ENCODE results near the gene ARHGAP18.
"Not testable (repeated sequence)": the region's sequence is repeated elsewhere in the genome, so short reads cannot be mapped to it uniquely, and the experiment has no call there.

The ARHGAP18 gene

DNA sequence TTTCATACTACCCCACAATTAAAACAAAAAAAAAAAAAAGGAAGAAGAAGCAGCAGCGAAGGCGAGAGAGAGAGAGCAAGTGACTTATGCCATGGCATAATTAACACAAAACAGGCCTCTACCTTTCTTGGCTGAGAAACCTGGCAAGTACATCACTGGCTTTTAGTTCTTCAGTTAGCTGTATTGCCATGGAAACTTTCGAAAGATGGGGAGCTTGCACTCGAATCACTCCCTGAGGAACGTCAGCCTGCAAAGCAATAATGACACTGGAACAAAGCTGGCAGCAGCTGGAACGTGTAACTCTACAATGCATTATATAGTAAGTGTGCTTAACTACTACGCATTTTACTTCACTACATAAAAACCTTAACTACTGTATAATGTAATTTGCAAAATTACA lies 126.1 kb downstream of the ARHGAP18 start:
- DNase-seq (ENCODE audit: low read depth): no peak

DNA sequence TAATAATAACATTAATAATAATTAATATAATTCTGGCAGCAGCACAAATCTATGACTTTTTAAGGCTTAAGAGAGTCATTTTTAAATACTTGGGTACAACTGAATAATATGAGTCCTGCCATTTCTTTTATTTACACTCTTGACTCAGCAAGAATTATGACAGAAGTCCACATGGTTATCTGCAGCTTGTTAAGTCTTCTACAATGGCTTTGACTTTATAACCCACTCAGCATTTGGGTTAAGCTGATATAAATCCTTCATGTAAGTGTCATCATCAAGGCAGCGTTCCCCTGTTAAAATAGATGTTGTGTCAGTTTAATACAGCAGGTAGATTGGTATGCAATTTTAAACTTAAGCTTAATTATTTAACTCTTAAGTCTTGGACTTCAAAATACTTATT lies 131.7 kb downstream of the ARHGAP18 start:
- no peak for DNase-seq (ENCODE audit: low read depth)

DNA sequence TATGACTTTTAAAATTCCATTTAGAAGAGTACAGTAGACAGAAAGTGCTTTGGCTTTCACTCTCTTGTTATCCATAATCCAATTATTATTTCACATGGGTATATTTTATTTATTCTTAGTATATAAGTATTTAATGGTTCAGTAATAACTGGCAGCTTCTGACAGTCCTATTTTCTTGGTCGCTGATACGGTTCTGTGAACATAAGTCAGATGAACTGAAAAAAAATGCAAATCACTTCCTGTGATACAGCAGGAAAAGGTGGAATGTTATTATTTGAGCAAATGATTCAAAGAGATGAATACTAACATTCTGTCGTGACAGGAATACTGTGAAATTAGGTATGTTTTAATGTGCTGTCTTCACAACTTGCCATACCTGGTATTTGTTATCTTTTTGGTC lies 132.3 kb downstream of the ARHGAP18 start:
- DNase-seq (ENCODE audit: low read depth): no peak

DNA sequence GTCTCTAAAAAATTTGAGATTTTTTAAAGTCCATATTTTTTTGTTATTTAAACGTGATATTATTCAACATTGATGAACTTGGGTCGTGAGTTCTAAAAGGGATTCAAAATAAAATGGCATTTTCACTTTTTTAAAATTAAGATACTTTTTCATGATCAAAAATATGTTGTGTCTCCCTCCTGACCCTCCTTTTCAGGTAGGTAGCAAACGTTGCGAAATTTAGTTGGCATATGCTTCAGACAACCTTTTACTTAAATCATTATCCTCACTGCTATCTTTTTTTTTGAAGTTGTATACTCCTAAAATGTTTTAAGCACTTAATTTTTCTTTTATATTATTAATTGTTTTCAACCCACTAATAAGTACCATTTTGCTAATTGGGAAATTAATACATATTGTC lies 133.5 kb downstream of the ARHGAP18 start:
- no peak for DNase-seq (ENCODE audit: low read depth)

DNA sequence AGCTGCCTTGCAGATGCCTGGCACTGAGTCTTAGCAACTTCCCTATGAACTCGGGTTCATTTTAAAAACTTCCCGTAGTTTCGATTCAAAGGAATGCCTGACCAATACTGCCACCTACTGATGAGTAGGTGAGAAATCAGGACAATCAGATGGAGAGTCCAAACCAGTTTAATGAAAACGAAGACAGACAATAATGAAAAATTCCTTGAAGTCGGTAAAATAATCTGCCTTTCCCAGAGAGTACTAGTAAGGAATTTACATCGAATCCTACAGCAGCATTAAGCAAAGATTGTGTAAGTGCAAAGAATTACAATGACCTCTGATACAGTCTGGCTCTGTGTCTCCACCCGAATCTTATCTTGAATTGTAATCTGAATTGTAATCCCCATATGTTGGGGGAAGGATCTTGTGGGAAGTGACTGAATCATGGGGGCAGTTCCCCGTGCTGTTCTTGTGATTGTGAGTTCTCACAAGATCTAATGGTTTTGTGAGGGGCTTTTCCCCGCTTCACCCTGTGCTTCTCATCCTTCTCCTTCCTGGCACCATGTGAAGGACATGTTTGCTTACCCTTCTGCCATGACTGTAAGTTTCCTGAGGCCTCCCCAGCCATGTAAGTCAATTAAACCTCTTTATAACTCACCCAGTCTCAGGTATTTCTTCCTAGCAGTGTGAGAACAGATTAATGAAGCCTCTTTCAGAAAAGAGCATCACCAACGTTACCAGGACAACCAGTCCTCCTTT lies 134.4 kb downstream of the ARHGAP18 start:
- DNase-seq (ENCODE audit: low read depth): no peak

DNA sequence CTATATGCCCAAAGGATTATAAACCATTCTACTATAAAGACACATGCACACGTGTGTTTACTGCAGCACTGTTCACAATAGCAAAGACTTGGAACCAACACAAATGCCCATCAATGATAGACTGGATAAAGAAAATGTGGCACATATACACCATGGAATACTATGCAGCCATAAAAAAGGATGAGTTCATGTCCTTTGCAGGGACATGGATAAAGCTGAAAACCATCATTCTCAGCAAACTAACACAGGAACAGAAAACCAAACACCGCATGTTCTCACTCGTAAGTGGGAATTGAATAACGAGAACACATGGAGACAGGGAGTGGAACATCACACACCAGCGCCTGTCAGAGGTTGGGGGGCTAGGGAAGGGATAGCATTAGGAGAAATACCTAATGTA lies 135.4 kb downstream of the ARHGAP18 start:
- DNase-seq (ENCODE audit: low read depth): not testable (repeated sequence)

DNA sequence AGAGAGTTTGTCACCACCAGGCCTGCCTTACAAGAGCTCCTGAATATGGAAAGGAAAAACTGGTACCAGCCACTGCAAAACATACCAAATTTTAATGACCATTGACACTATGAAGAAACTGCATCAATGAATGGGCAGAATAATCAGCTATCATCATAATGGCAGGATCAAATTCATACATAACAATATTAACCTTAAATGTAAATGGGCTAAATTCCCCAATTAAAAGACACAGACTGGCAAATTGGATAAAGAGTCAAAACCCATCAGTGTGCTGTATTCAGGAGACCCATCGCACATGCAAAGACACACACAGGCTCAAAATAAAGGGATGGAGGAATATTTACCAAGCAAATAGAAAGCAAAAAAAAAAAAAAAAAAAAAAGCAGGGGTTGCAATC lies 139.0 kb downstream of the ARHGAP18 start:
- DNase-seq (ENCODE audit: low read depth): not testable (repeated sequence)

DNA sequence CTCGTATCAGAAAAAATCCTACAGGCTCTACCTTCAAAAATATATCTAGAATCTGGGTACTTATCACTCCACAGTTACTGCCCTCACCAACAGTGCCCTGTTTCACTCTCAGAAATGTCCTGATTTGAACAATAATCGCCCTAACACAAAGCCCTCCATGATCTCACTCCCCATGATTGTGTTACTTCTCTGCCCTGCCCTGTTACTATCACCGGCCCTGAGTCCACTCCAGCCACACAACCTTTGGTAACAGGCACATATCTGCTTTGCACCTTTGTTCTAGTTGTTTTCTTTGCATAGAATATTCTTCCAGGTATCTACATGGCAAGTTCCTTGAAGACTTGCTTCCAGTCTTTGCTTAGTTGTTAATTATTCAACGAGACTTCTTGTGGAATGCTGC lies 142.0 kb downstream of the ARHGAP18 start:
- no peak for DNase-seq (ENCODE audit: low read depth)

DNA sequence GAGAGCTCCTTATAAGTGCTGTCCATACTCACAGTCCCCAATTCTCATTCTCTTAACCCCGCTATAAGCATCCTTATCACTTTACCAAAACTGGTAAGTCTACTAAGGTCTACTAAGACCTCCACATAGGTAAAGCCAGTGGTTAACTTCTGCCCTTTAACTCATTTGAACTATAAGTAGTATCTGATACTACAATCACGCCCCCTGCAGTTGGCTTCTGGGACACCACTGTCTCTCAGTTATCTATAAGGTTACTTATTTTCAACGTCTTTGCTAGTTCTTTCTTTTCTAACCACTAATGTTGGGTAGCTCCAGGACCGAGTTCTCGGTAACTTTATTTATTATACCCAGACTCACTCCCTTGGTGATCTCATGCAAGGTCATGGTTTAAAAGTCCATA lies 142.6 kb downstream of the ARHGAP18 start:
- DNase-seq (ENCODE audit: low read depth): no peak

DNA sequence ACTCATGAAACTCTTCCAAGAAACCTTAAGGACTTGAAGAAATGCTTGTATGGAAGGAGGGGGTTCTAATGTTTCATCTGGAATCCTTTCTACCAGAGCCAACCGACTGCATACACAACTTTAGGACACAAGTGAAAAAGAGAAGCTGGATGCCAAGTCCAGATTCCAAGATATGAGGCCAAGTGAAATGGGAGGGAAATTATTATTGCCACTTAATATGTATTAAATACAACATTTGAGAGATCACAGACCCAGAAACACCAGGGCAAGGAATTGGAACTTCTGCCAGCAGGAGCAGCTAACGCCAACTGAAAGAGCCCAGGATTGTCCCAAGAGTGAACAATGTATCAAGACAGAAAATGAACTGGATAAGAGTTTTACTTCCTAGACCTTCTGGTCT lies 144.2 kb downstream of the ARHGAP18 start:
- DNase-seq (ENCODE audit: low read depth): no peak

DNA sequence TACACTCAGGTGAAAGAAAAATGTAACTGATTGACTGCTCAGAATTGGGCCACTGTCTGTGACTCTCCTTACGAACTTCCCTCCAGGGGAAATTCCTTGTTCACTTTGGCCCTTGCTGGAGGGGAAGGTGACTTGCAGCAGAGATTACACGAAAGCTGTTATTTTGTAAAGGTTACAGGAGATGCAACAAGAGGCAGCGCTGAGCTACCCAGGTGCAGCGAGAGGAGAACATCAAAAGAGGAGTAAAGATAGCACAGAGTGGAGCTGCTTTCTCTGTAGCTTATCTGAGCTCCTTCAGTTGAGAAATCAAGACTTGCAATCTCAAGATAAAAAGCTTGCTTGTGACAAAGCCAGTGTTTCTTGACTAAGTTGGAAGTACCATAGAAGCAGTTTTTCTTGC lies 144.6 kb downstream of the ARHGAP18 start:
- no peak for DNase-seq (ENCODE audit: low read depth)

DNA sequence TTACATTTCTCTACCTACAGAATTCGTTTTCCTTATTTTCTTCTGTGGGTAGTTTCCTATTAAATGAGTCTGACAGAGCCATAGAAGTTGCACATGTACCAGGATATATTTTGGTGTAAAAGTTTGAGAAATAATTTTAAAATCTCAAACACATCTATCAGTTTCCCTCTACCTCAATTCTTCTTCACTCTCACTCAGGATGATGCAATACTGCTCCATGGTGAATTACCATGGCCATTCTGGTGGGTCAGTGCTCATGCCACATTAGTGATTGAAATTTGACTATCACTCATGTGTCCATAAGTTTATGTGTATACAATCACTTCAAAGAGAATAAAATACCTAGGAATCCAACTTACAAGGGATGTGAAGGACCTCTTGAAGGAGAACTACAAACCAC lies 151.7 kb downstream of the ARHGAP18 start:
- no peak for DNase-seq (ENCODE audit: low read depth)

DNA sequence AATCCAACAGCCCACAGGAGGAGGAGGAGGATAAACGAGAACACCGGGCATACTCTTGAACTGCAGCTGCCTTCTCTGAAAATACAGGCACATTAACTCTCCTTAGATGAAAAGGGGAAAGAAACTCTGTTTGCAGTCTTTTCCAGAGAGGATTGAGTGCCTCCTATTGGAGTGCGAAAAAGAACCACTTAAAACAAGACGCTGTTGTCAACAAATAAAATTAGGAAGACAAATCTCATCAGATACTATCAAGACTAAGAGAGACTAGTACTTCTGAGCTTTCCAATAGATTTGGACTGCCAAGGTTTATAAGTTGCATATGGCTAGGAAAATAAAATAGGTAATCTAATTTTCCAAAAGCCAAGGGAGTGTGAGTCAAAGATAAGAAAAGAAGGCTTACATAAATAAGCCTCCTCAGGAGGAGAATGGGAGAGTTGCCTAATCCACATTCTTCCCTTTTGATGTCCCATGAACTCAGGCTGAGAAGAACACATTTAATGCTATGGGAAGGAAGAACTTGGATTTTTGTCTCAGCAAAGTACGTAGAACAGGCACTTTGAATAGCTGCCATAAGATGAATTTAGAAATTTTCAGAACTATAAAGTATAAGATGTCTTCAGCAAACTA lies 154.7 kb downstream of the ARHGAP18 start:
- DNase-seq (ENCODE audit: low read depth): no peak

DNA sequence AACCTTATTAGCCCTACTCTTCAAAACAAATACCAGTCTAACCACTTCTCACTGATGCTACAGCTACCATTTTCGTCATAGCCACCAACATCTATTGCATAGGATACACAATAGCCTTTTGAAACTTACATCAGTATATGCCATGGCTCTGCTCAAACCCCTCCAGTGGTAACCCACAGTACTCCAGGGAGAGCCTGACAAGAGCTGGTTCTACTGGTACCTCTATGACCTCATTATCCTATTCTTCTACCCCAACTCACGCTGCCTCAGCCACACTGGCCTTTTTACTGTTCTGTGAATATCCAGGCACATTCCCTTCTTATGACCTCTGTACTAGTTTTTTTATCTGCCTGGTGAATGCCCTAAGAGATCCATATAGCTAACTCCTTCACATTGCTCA lies 157.6 kb downstream of the ARHGAP18 start:
- no peak for DNase-seq (ENCODE audit: low read depth)

DNA sequence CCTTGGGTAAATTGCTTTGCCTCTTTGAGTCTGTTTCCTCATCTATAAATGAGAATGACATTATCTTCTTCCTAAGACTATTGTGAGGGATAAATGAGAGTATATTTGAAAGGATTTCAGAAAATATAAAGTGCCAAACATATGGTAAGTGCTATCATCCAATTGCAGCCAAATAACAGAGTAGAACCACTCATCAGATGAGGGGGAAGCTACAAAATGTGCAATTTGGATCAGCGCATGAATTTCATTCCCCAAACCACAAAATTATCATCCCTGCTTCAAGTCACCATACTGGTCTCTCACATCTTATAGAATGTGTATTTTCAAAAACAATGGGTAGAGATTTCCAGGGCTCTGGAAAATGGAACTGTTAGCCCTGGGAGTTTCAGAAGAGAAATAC lies 158.5 kb downstream of the ARHGAP18 start:
- DNase-seq (ENCODE audit: low read depth): no peak

DNA sequence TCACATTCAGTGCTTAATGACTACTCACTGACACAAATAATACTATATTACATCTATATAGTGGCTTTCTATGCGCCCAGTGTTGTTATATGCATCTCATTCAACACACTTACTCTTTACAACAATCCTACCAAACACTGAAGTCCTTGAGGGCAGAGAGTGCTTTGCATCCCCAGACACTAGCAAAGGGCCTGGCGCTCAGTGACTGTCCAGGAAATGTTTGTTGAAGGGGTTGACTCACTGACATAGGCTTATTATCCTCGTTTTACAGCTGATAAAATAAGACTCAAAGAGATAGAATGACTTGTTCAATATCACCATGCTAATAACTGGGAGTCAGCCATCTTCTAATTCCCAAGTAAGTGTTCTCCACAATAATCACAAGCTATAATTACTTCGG lies 163.3 kb downstream of the ARHGAP18 start:
- DNase-seq (ENCODE audit: low read depth): no peak

DNA sequence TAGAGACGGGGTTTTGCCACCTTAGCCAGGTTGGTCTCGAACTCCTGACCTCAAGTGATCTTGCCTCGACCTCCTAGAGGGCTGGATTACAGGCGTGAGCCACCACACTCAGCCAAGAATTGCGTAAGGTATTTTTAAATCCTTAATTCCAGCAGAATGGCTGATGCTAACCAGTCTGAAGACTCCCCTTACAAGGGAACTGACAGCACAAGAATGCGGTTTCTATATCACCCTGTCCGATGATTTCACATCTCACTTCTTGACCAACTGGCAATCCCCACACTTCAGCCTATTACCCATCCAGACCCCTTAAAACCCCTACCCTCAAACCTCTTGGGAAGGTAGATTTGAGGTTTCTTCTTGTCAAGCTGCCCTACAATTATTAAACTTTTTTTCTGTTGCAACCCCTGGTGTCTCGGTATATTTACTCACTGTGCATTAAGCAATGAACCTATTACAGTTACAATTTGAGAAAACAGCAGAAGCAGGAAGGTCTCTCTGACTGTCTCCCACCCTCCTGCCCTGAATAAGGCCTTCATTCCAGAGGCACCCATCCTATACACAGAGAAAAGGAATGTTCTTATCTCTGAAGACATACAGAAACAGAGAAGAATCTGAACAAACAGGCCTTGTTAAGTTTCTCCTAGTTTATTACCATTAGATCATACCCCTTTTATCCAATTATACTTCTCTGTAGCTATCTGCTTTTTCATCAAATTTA lies 164.9 kb downstream of the ARHGAP18 start:
- DNase-seq (ENCODE audit: low read depth): no peak

DNA sequence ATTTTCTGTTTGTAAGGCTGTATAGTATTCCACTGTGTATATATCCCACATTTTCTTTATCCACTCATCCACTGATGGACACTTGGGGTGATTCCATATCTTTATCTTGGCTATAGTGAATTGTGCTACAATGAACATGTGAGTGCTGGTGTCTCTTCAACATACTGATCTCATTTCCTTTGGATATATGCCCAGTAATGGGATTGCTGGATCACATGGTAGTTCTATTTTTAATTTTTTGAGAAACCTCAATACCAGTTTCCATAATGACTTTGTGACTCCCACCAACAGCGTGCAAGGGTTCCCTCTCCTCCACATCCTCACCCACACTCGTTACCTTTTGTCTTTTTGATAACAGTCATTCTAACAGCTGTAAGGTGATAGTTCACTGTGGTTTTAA lies 166.0 kb downstream of the ARHGAP18 start:
- no peak for DNase-seq (ENCODE audit: low read depth)

DNA sequence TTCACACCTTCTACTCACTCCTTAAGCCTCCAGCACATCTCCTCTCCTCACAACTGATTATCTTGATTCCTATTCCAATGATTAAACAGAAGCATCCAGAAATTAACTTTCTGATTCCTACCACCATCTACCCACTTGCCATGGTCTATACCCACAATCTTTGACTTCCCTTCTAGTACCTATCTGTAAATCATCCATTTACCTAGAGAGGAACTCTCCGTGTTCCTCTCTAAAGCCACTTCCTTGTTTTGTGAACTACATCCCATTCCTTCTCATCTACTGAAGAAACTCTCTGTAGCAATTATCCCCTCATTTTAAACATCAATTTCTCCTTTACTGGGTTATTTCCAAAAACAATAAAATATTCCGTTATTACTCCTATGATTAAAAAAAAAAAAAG lies 167.3 kb downstream of the ARHGAP18 start:
- no peak for DNase-seq (ENCODE audit: low read depth)

DNA sequence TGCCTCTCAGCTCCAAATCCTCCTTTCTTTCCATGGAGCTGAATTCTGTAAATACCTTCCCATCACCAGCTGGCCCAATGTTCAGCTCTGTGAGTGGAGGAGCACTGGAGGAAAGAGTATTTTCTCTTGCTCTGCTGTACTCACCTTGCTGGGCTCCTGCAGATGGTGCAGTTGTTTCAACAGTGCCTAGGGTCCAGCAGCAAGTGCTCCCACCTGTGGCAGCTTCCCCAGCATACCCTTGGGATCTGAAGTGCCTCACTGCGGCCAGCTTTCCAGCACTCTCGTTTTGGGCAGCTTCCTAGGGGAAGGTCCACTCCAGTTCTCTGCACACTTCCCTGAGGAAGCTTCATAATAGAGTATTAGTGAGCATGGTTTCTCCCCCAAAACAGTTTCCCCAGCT lies 170.9 kb downstream of the ARHGAP18 start:
- no peak for DNase-seq (ENCODE audit: low read depth)

DNA sequence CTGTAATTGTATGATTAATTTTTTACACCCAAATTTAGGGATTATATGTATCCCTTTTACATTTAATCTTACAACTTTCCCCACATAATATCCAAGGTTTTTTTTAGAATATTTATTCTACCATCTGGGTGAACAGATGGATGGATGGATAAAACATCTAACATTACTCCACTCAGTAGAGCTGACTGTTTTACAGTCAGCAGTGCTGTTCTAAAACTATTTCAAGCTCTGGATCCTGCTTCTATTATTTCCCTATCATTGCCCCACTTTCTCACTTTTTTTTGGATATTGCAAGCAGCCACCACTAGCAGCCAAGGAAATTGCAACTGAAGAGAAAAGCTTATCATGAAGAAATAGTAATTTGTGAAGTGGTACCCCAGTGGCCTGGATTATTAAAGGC lies 173.7 kb downstream of the ARHGAP18 start:
- no peak for DNase-seq (ENCODE audit: low read depth)

DNA sequence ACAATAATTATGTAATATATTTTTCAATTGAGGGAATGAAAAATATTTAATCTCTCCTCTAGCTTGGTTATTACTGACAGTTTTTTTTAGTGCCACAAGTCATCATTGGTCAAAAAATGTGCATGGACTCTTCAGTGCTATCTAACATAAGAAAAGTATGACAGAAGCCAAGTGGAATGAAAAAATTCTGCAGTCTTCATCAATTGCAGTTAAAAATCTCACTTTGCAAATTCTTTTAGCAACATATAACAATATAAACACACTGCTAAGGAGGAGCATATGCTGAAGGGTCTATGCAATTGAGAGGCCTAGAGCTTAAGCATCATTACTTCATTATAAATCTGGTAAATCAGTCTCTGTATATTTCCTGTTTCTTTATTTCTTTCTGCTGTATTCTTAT lies 175.1 kb downstream of the ARHGAP18 start:
- DNase-seq (ENCODE audit: low read depth): no peak

All from stimulated activated CD8-positive, alpha-beta memory T cell treated with anti-CD3 and anti-CD28 coated beads, Interleukin-12 subunit alpha, Interleukin-12 subunit beta, amount 100 ng/mL, for 4 hours (primary cell).